ENCODE data around the gene PAK5.

The PAK5 gene

DNA sequence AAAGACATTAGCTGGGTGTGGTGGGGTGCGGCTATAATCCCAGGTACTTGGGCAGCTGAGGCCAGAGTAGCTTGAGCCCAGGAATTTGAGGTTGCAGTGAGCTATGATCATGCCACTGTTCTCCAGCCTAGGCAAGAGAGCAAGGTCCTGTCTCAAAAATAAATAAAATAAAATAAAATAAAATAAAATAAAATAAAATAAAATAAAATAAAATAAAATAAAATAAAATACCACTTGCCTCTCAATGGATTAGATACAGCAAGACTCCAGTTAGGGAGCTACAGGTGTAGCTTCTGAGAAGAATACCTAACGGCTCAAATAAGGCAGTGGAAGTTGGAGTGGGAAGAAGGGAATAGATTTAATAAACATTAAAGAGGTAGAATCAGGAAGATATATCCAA lies 13.7 kb upstream of the PAK5 start:
- no peak overlapping the region for H3K27ac ChIP-seq
- TF ChIP-seq, protein P1, sequence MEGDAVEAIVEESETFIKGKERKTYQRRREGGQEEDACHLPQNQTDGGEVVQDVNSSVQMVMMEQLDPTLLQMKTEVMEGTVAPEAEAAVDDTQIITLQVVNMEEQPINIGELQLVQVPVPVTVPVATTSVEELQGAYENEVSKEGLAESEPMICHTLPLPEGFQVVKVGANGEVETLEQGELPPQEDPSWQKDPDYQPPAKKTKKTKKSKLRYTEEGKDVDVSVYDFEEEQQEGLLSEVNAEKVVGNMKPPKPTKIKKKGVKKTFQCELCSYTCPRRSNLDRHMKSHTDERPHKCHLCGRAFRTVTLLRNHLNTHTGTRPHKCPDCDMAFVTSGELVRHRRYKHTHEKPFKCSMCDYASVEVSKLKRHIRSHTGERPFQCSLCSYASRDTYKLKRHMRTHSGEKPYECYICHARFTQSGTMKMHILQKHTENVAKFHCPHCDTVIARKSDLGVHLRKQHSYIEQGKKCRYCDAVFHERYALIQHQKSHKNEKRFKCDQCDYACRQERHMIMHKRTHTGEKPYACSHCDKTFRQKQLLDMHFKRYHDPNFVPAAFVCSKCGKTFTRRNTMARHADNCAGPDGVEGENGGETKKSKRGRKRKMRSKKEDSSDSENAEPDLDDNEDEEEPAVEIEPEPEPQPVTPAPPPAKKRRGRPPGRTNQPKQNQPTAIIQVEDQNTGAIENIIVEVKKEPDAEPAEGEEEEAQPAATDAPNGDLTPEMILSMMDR (conservative IDR thresholded peaks at IDR 0.05), result no peak

DNA sequence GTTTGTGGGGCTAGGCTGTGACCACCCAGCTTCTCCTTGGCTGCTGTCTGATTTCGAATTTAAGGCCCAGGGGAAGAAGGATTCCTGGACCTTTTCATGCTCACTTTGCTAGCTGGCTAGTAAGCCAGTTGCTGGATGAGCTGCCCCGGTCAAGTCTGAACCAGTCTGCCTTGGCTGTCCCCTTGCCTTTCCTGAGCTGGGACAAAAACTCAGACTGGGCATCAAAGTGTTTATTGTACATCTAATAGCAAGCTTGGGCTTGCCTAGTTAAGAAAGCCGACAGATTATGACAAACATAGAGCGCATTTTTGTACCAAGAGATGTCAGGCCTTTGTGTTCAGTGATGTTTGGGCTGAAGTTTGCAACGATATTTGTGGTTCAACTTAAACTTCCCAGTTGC lies 750 bp upstream of the PAK5 start:
- TF ChIP-seq, protein P1 (conservative IDR thresholded peaks at IDR 0.05), result no peak
- H3K27ac ChIP-seq, result no peak overlapping the region

DNA sequence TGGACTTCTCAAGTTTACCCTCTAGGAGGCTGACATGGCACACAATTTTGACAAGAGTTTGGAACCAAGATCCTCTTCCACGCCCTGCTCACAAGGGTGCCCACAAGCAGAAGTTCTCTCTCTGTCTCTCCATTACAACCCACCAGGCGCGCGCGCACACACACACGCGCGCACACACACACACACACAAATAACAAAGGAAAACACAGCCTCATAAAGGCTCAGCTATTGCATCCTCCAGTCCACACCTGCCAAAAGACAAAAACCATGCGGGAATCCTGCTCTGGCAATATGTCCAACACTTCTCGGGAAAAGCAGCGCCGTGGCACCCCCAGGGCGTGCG lies 870 bp downstream of the PAK5 start:
- TF ChIP-seq, protein P1 (conservative IDR thresholded peaks at IDR 0.05), result no peak
- no peak overlapping the region for H3K27ac ChIP-seq

DNA sequence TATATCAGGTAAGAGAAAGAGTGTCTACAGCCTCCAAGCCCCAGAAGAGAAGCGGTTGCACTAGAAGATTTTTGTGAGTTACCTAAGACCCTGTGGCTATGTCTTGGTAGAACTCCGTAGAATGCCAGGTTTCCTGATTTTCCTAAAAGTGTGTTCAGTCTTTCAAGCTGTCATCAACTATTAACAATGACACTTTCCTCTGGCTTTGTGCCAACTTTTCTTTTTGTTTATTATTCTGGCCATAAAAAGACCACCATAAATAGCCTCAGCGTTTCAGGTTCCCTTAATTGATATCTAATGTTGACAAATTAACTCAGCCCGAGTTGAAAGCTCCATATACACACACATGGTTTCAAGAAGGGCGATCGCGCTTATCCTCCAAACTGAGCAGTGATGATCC lies 1.2 kb downstream of the PAK5 start:
- TF ChIP-seq, protein P1 (conservative IDR thresholded peaks at IDR 0.05), result no peak
- no peak overlapping the region for H3K27ac ChIP-seq

DNA sequence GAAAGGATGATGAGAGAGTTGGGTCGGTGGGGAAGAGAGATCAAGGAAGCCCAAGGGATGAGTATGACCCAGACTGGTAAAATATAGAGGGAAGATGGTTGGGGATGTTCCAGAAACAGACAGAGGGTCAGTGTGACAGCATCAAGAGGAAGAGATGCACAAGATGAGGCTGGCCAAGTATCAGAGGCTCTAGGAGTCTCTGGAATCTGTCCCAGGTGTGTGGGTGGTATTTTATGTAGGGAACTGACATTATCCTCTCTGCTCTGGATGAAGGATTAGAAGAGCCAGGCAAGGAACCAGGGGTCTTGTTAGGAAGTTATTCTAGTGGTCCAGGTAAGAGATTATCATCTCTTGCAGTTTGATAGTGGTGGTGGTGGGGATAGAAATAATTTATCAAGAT lies 3.6 kb downstream of the PAK5 start:
- no peak overlapping the region for H3K27ac ChIP-seq
- TF ChIP-seq, protein P1 (conservative IDR thresholded peaks at IDR 0.05), result no peak

DNA sequence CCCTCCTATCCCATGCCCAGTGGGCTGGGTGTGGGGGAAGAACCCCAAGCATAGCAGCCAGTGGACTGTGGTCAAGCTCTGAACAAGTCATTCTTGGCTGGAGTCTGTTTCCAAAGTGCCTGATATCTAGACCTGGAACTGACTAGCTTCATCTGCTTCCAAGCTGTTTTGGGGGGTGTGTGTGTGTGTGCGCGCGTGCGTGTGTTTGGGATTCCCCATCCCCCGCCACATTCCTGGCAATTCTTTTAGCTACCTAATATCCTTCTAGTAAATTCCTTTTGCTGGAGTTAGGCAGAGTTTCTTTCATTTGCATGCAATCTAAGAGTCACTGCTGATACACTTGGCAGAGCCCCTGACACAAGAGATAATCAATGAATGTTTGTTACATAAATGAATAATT lies 7.8 kb downstream of the PAK5 start:
- TF ChIP-seq, protein P1 (conservative IDR thresholded peaks at IDR 0.05), result no peak
- no peak overlapping the region for H3K27ac ChIP-seq

DNA sequence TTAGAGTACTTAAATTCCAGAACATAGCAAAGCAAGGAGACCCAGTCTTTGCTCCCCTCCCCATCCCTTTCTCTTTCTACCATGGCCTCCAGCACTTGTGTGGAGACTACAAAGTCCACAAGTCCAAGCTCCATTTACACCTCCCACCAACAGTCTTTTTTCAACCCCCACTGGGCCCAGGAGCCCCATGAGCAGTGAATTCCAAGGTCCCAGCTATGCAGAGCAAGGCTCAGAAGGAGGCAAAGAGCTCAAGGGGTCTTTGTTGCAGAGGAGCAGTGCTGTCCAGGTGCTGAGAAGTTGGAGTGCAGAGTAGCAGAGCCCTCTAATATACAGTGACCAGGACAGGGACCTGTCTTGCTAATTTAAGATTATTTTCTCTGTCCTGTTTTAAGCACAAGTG lies 9.0 kb downstream of the PAK5 start:
- TF ChIP-seq, protein P1 (conservative IDR thresholded peaks at IDR 0.05), result no peak
- no peak overlapping the region for H3K27ac ChIP-seq

DNA sequence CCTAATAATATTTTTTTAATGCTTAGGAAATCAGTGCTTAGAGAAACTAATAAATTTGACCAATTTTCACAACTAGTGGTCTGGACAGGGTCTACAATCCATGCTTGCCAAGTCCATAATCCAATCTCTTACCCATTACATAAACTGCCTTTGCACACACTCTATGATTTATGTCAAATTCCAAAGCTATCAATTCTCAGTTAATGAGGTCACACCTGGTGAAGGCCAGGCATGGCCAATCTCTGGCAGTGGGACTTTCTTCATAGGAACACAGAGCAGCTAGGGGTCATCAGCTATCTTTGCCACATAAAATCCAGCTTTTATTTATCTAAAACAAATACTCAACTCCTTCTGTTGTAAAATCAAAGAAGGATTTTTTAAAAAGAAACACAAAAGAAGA lies 21.2 kb downstream of the PAK5 start:
- H3K27ac ChIP-seq, result no peak overlapping the region

More for the DNA sequence above, 21.2 kb downstream of the PAK5 start:
- TF ChIP-seq, protein P1 (conservative IDR thresholded peaks at IDR 0.05), result no peak
